Fibroblast of upper back skin (primary cell): ENCODE data around the gene SPATA2.
A peak's percentile ranks its signal among the peaks of the same experiment; 100 is the strongest.
"Not testable (repeated sequence)": the region's sequence is repeated elsewhere in the genome, so short reads cannot be mapped to it uniquely, and the experiment has no call there.

Experiments used
- DNase-seq: peaks from one replicate; pipeline ENCODE4 v3.0.0-alpha.2; 2013

SPATA2 gene

GRCh38 chr20:49915380-49916145, at the start of gene SPATA2:
SPATA2 (minus strand) TSS chr20:49915529; CDS start chr20:49908490, 7,039 bp downstream.
- peak; percentile 96 for DNase-seq

GRCh38 chr20:49961413-49961812, 46.1 kb upstream of the SPATA2 start:
- DNase-seq: no peak

- not testable (repeated sequence) for DNase-seq
Measured at GRCh38 chr20:49957089-49957938, 42.0 kb upstream of the SPATA2 start.

GRCh38 chr20:49956689-49957088, 41.4 kb upstream of the SPATA2 start:
- DNase-seq: no peak

- not testable (repeated sequence) for DNase-seq
Measured at GRCh38 chr20:49955830-49956396, 40.6 kb upstream of the SPATA2 start.

GRCh38 chr20:49955167-49955566, 39.8 kb upstream of the SPATA2 start:
- no peak for DNase-seq

- DNase-seq: peak; percentile 81
Measured at GRCh38 chr20:49951151-49951550, 35.8 kb upstream of the SPATA2 start.

GRCh38 chr20:49948809-49949507, 33.6 kb upstream of the SPATA2 start:
- DNase-seq: peak; percentile 96

- DNase-seq: no peak
Measured at GRCh38 chr20:49948178-49948577, 32.8 kb upstream of the SPATA2 start.

- no peak for DNase-seq
Measured at GRCh38 chr20:49945701-49946477, 30.6 kb upstream of the SPATA2 start.

GRCh38 chr20:49945306-49945700, 30.0 kb upstream of the SPATA2 start:
- DNase-seq: no peak

- no peak for DNase-seq
Measured at GRCh38 chr20:49942942-49943341, 27.6 kb upstream of the SPATA2 start.

GRCh38 chr20:49942303-49942702, 27.0 kb upstream of the SPATA2 start:
- no peak for DNase-seq

GRCh38 chr20:49941456-49941855, 26.1 kb upstream of the SPATA2 start:
- no peak for DNase-seq

GRCh38 chr20:49938173-49939163, 23.1 kb upstream of the SPATA2 start:
- peak; percentile 75 for DNase-seq

GRCh38 chr20:49937027-49937929, 21.9 kb upstream of the SPATA2 start:
- DNase-seq: no peak

- peak; percentile 90 for DNase-seq
Measured at GRCh38 chr20:49936153-49937026, 21.1 kb upstream of the SPATA2 start, which contains the start of gene RNF114. RNF114 (plus strand) TSS chr20:49936397; CDS start chr20:49936413, 16 bp downstream.

GRCh38 chr20:49935746-49936152, 20.4 kb upstream of the SPATA2 start:
- DNase-seq: no peak

GRCh38 chr20:49929142-49929494, 13.8 kb upstream of the SPATA2 start:
- DNase-seq: no peak
